GDM1 (cell line): ENCODE measurements around the gene MEGF6.
A peak's percentile ranks its signal among the peaks of the same experiment; 100 is the strongest.

Experiments
- DNase-seq: peaks from one replicate; lab custom pipeline; 2025; lab: John Stamatoyannopoulos, UW

The MEGF6 gene

DNA sequence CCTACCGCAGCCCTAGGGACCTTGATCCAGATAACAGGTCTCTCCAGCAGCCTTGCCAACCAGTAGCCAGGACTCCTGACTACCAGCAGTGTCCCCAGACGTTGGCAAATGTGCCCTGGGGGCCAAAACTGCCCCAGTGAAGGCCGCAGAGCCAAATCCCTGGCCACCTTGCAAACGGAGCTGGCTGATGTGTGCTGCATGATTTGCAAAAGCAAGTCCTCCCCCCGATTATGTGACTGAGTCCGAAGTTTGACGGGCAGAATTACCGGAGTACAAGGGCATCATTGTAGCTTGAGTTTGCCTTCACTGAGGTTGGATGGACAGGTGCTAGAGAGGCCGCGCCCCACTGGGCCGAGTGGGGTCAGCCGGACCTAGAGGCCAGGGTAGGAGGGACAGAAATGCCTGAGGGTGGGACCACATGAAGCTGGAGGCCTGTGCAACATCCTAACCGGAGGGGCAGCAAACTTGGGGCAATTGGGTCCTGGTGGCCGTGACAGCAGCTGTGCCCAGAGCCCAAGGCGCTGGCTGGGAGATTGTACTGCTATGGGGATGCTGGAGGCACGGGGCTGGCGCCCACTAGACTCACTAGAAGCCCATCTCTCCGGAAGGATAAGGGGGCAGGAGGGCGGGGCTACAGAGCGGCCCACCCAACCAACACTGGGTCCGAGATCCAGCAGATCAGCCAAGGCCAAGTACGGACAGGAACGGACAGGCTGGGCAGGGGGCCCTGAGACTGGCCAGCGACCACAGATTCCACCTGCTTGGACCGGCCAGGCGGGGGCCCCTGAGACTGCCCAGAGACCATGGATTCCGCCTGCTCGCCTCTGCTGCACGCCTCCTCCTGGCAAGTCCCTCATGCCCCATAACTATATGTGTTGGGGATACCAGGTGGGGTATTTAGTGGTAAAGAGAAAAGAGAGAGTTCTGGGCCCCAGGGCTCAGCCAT, 154.1 kb downstream of the MEGF6 start:
- DNase-seq = no peak

DNA sequence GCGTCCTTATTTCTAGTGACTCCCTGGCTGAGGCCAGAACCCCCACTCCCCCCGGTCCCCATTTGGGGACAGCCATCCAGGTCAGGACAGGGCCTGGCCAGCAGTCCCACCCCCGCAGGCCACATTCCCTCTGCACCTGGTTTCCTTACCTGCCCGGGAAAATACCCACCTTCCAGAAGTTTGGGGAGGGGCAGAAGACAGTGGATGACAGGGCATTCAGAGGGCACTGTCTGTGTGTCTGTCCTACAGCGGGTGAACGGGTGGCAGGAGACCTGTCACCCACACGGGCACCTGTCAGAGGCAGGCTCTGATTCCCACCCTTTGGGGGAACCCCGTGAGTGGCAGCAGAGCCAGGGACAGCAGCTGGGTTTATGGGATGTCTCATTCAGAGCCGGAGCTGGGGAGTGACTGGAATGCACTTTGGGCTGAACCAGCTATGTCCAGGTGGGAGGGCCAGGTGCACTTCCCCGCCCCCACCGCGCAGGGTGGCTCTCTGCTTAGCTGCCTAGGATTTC, 154.8 kb downstream of the MEGF6 start:
- no peak for DNase-seq

GRCh38 chr1:3455670-3456448, 155.4 kb downstream of the MEGF6 start:
- no peak for DNase-seq

GRCh38 chr1:3454811-3455618, 156.3 kb downstream of the MEGF6 start:
- no peak for DNase-seq

DNA sequence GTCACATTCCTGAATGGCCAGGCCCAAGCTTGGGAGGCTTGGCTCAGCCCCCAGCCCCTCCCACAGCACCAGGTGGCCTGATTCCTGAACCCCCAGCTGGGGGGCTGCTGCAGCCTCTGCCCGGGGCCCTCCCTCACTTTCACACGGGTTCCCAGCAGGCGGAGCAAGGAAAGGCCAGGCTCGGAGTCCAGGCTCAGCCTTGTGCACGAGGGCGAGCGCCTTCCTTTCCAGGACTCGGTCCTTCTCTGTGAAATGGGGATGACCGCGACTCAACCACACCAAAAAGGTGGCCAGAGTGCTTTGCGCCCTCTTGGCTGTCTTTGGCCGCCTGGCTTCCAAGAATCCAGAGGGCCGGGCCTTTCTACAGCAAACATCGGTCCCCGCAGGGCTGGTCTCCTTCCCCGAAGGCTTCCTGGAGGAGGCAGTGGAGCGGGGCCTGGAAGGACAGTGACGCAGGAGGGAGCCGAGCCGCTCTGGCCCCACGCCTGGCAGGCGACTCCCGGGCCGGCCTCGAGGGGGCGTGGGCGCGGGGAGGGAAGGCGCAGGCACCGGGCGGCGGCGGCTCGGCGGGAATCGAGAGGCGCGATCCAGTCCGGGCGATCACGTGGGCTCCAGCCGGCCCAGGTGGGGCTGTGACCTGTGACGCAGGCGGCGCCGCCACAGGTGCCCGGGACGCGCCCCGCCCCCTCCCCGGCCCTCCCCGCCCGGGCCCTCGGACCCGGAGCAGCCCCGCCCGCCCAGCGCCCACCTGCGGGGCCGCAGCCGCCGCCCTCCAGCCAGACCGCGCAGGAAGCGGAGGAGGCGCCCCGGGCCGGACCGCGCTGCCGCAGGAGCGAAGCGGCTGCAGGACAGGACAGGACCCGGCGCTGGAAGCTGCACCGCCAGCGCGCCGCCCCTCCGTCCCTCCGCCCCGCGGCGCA, 157.2 kb downstream of the MEGF6 start, which contains the start of gene ARHGEF16:
Gene ARHGEF16, plus strand, starts transcription at position 775 of the 920 bp plus-strand sequence. CDS start 8,420 bp downstream, outside the sequence.
- DNase-seq = no peak

GRCh38 chr1:3453203-3453761, 158.0 kb downstream of the MEGF6 start:
- peak; percentile 39 for DNase-seq

- DNase-seq = no peak
These were observed 158.5 kb downstream of the MEGF6 start for GRCh38 chr1:3452866-3453175.

DNA sequence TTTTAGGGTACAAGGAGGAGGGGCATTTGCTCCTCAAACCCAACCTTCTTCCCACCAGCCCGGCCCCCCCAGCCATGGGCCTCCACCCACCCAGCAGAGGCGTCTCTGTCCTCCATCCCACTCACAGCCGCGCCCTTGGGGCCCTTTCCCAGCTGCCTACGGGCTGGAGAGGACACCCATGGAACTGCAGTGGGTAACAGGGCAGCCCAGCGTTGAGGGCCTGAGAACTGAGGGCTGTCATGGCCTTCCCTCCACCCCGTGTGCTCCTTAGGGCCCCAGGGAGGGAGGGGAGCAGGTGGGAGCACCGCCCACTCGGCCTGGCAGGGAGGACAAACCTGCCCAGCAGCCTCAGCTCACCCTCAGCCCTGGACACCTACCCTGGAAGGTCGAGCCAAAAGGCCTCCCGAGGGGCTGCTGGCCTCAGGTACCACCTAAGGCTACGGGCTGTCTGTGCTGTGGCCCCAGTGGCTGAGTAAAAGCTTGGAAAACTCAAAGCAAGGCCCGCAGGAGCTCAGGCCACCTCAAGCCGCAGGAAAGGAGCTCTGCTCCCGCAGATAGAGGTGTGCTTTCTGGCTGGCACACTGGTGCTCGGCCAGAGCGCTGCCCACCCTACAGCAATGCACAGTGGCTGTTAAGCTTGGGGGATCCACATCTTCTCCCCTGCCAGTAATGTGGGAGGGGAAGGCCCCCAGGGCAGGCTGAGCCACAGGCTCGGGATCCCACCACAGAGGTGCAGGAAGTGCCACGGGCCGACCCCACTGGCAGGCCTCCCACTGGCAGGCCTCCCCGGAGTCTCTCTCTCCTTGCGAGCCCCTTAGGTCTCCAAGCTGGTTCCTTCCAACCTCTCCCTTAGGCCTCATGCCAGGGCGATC, 159.1 kb downstream of the MEGF6 start:
- DNase-seq = no peak

DNA sequence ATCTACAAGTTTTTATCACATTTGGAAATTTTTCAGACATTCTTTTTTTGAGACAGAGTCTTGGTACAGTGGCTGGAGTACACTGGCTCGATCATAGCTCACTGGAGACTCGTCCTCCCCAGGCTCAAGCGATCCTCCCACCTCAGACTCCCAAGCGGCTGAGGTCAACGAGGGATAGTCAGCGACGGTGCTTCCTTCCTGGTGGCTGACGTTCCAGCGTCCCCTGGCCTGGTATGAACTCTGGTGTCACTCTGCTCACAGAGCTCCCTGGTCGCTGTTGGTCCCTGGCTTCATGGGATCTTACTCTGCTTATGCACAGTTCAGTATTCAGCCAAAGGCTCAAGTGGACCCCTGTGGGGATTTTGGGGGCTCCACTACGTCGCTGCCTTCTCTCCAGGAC, 160.3 kb downstream of the MEGF6 start:
- DNase-seq = no peak

DNA sequence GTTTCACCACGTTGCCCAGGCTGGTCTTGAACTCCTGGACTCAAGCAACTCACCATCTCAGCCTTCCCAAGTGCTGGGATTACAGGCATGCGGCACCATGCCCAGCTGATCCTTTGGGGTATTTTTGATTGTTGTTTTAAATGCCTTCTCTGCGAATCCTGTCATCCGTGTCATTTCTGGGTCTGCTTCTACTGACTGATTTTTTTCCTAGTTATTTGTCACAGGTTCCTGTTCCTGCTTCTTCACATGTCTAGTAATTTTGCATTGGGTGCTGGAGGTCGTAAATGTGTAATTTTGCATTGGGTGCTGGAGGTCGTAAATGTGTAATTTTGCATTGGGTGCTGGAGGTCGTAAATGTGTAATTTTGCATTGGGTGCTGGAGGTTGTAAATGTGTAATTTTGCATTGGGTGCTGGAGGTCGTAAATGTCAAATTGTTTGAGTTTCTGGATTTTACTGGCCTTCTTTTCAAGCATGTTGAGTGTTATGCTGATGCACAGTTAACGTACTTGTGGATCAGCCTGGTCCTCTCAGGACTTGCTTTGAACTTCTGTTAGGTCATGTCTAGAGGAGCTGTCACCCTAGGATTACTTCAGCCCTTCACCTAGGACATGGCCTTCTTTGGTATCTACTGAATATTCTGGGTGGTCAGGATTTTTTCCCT, 161.0 kb downstream of the MEGF6 start:
- DNase-seq = no peak

GRCh38 chr1:3444736-3445135, 166.6 kb downstream of the MEGF6 start:
- DNase-seq = no peak

DNA sequence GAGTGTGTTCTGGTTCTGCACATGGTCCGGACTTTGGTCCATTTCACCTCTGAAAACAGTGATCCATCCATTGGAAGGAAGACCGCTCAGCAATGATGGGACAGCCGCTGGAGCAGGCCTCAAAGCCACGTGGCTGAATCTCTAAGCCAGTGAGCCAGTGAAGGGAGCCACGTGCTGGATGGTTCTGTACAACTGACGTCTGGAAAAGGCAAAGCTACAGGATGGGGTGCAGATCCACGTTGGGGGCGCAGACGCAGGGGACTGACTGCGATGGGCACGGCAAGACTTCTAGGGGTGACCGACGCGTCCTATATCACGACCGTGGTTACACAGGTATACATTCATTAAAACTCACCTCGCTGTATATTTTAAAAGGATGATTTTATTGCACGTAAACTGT, 167.0 kb downstream of the MEGF6 start:
- no peak for DNase-seq

GRCh38 chr1:3443807-3444206, 167.5 kb downstream of the MEGF6 start:
- DNase-seq = no peak

DNA sequence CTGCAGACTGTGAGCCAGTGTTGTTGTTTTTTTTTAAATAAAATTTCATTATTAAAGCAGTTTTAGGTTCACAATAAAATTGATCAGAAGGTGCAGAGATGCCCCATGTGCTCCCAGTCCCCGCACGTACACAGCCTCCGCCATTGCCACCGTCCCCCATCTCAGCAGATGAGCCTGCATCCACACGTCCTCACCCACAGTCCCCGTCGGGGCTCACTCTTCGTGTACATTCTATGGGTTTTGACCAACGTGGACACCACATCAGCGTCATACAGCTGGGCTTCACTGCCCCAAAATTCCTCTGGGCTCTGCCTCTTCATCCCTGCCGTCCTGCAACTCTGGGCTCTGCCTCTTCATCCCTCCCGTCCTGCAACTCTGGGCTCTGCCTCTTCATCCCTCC, 168.4 kb downstream of the MEGF6 start:
- DNase-seq = no peak

DNA sequence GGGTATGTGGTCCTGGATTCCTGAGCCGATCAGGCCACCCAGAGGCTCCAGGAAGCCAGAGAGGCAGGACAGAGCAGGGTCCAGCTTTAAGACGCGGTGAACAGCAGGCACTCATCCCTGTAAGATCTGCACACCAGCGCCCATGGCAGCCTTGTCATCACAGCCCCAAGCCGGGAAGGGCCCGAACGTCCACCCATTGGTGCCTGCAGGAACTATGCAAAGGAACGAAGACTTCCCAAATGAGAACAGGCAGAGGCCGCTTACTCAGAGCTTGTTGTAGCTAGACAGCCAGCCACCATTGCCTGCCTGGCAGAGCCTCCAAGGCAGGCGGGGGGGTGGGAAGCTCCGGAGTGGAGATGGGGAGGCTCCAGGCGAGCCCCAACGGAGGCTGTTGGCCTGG, 169.0 kb downstream of the MEGF6 start:
- no peak for DNase-seq

- no peak for DNase-seq
These were observed 169.4 kb downstream of the MEGF6 start for GRCh38 chr1:3441880-3442279.

DNA sequence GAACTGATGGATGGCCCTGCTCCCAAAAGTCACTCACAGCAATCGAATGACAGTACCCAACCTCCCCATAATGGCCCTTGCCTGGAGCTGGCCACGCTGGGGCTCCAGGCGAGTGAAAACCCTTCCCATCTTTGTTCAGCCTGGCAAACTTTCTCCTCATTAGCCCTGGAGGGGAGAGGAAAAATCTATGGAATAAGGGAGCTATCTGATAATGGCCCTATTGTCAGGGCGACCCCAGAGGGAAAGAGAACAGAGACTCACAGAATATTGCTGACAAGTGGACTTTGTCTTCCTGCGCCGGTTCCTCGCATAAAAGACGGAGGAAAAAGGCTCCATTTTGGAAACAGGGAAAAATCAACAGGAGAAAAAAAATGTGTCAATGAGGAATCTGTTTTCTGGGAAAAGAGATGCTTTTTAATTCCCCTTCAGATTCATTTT, 169.9 kb downstream of the MEGF6 start:
- DNase-seq = no peak

DNA sequence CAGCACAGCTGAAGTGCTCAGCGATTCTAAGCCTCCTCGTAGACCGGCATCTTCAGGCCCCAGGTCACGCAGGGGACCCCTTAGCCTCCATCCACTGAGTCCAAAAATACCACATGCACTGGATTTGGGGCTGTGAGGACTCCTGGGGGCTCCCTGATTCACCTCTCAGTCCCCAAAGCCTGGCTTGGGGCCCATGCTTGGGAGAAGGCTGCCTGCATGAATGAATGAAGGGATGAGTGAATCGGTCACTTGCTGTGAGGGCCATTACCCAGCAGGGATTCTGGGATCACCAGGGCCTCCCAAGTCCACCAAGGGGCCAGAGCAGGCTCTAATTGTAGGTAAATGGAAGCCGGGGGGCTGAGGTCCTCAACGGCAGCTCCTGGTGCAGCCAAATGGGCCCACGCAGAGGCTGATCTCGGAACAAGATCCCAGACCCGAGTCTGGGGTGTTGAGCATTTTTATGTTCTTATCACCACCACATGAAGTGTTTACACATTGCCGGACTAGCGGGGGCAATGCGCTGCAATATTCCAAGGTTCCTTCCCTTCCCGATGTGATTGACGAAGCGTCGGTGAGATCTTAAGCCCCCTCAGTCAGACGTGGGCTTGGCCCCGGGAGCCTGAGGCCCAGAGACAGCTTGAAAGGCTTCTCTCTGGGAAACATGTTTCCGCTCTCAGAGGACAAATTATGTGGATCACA, 170.4 kb downstream of the MEGF6 start:
- no peak for DNase-seq
